Kidney tubule cell (primary cell): ENCODE results near the gene OLFML2A.
"Not testable (repeated sequence)": the region's sequence is repeated elsewhere in the genome, so short reads cannot be mapped to it uniquely, and the experiment has no call there.

Experiments
- DNase-seq: peaks from one replicate; pipeline ENCODE4 v3.0.0-alpha.2; 2018; ENCODE audit warnings: low spot score

The OLFML2A gene

DNA sequence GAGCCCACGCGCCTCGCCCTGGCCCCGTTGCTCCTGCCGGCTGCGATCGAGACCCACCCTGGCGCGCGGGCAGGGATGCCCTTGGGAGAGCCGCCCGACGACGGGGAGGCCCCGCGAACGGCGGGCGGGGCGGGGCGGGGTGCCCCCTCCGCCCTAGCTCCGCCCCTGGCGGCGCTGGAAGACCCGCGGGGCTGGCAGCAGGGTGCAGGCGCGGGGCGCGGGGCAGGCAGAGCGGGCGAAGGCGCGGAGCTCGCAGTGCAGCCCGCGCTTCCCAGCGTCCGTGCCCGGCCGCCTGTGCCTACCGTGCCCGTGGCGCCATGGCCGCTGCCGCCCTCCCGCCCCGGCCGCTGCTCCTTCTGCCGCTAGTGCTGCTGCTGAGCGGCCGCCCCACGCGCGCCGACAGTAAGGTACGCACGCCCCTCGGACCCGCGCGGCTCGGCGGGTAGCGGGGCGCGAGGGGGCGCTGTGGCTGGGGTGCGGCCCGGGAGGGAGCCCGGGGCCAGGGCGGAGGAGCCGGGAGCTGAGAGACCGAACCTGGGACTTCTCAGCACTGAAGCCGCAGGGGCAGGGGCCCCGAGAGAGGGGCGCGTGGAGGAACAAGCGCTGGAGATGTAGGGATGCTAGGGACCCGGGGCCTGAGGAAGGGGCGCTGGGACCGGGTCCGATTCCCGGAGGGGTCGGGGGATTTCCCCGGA, at the start of gene OLFML2A:
Gene OLFML2A (plus strand): TSS at position 180 of the 695 bp plus-strand sequence. CDS start 138 bp downstream, at position 318.
- peak; percentile 33 for DNase-seq

DNA sequence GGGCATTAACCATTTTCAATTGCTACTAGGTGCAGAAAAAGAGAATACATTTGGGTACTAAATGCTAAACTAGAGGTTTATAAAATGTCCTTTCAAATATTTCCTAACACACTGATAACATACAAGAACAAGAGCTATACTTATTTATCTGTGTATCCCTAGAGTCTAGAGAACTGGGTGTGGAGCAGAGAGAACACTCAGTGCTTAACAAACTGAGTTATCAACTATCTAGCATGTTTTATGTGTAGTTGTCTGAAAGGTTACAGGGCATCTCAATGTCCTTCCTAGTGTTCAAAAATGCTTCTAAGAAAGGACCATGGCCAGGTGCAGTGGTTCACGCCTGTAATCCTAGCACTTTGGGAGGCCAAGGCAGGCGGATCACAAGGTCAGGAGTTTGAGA, 46.2 kb upstream of the OLFML2A start:
- no peak for DNase-seq

GRCh38 chr9:124733964-124734740, 42.8 kb upstream of the OLFML2A start:
- peak; percentile 67 for DNase-seq

DNA sequence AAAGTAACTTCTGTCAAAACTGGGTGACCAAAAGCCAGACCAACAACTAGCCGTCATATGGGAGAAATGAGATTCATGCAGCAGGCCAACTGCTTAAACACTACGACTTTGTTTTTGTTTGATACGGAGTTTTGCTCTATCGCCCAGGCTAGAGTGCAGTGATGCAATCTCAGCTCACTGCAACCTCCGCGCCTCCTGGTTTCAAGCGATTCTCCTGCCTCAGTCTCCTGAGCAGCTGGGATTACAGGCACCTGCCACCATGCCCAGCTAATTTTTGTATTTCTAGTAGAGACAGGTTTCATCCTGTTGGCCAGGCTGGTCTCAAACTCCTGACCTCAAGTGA, 42.2 kb upstream of the OLFML2A start:
- DNase-seq, result peak; percentile 18

GRCh38 chr9:124735121-124735520, 41.8 kb upstream of the OLFML2A start:
- peak; percentile 56 for DNase-seq

DNA sequence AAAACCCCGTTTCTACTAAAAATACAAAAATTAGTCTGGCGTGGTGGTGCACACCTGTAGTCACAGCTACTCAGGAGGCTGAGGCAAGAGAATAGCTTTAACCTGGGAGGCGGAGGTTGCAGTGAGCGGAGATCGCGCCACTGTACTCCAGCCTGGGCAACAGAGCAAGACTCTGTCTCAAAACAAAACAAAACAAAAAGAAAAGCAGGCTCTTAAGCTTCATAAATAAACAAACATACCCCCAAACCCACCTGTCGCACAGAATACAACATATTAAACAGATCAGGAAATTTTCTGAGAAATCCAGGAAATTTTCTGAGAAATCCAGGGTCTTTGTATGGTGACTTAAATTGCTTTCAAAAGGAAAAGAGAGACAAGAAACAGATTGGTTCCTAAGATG, 38.9 kb upstream of the OLFML2A start:
- DNase-seq, result not testable (repeated sequence)

DNA sequence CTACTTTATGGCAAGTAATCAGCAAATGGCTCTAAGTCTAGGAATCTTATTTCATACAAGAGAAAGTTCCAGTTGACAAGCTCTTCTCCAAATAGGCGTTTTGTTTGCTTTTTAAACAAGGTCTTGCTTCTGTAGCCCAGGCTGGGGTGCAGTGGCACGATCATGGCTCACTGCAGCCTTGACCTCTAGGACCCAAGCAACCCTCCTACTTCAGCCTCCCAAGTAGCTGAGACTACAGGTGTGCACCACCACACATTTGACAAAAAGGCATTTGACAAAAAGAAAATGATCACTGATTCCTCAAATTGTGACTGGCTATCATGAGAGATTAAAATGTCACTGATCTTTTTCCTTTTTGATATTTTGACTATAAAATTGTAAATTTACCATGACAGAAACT, 37.6 kb upstream of the OLFML2A start:
- DNase-seq, result no peak

DNA sequence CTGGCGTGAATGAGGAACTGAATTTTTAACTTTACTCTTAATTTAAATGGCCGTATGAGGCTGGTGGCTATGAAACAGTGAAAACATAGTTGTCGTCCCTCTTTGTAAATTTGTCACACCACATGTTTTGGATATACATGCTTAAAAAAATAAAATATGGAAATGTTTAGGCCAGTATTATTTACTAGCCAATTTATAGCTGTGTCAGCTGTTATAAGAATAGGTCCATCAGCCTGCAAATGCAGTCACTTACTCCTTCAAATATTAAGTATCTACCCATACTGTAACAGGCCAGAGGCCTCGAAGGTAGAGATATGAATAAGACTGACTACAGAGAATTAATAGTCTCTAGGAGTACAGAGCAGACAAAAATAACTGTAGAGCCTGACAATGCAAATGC, 35.8 kb upstream of the OLFML2A start:
- DNase-seq, result no peak

DNA sequence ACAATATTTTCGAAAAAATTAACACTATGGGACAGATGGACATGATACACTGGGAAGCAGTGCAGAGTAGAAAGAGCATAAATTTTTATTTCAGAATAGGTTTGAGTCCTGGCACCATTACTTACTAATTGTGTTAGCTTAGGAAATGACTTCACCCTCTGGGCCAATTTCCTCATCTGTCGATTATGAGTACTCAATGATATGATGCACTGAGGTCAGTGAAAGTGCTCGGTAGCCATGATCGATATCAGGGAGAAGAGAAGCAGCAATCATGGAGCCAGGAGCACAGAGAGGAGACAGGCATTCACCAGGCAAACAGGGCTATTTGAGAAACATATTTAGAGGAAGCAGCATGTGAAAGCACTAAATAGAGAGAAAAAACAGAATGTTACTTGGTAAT, 35.3 kb upstream of the OLFML2A start:
- no peak for DNase-seq

- no peak for DNase-seq
Observed at GRCh38 chr9:124742940-124743339, 34.0 kb upstream of the OLFML2A start.

DNA sequence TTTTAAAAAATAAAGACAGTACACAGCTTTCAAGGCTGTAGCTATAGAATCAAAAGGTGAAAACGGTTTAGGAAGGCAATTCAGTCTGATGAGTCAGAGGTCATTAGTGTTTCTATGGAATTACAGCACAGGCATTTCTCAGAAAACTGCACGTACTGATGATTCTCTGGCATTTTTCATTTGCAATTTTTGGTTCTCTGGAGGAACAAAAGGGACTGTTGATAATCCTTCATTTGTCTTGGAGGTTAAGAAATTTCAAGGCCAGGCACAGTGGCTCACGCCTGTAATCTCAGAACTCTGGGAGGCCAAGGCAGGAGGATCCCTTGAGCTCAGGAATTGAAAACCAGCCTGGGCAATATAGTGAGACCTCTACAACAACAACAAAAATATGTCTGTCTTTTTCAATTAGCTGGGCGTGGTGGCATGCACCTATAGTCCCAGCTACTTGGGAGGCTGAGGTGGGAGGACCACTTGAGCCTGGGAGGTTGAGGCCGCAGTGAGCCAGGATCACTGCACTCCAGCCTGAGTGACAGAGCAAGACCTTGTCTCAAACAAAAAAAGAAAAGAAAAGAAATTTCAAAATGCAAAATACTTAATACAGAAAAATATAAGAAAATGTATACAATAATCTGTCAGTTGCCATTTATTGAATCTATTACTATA, 33.1 kb upstream of the OLFML2A start:
- peak; percentile 46 for DNase-seq

DNA sequence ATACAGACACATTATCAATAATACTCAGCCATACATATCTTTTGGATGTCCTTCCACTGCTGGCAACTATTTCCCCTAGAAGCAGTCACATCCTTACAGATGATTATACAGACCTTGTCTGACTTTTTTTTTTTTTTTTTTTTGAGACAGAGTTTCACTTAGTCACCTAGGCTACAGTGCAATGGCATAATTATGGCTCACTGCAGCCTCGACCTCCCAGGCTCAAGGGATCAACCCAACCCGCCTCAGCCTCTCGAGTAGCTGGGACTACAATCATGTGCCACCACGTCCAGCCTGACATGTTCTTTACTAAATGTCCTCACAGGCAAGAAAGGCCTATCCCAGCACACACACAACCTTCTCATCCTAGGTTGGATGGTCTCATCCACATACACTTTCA, 29.9 kb upstream of the OLFML2A start:
- peak; percentile 43 for DNase-seq

GRCh38 chr9:124749284-124749683, 27.6 kb upstream of the OLFML2A start:
- no peak for DNase-seq

DNA sequence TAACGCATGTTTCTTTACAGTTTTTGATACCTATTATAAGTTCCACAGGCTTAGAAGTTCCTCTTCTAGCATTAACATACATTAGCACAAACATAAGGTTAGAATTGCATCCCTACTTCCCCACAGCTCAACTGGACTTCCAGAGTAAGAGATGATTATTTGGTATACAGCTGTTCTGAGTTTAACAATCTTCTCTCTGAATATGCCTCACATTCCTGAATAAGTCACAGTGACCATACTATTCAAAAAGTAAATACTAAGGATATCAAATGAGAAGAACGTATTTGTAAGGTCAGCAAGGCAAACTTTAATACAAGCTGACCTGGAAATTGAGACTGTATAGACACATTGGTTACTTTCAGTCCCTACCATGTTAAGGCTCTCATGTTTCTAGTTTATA, 27.2 kb upstream of the OLFML2A start:
- DNase-seq, result no peak

DNA sequence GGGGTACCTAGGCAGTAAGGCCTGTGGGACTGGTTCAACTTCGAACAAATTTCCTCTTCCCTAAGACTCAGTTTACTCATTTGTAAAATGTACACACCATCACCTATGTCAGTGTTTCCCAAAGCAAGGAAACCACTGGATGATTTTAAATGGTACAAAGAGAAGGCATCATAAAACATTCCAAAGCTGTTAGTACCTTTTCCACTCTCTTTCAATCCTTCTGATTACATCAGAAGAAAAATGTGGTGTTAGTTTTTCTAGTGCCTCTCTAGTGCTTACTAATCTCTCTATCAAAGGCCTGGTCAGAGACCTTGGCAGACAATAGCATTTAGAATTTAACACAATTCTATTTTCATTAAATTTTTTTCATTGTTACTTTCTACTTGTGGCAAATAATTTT, 24.0 kb upstream of the OLFML2A start:
- DNase-seq, result peak; percentile 64

DNA sequence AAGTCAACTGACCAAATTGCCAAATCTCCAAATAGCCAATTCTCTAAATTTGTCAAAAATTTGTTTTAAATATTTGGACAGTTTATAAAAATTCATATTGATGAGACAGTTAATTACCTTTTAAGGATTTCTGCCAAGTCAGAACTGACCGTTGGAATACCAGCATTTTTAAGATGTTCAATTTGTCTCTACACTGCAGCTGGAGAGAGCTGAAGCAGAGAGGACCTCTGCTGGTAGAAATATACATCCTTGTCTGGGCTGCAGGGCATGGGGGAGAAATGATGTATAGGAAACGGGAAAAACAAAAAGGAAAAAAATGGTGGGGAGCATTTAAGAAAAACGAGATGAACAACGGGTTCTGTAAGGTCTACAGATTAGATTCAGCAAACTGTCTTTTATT, 22.6 kb upstream of the OLFML2A start:
- no peak for DNase-seq

GRCh38 chr9:124755061-124755460, 21.9 kb upstream of the OLFML2A start:
- no peak for DNase-seq

DNA sequence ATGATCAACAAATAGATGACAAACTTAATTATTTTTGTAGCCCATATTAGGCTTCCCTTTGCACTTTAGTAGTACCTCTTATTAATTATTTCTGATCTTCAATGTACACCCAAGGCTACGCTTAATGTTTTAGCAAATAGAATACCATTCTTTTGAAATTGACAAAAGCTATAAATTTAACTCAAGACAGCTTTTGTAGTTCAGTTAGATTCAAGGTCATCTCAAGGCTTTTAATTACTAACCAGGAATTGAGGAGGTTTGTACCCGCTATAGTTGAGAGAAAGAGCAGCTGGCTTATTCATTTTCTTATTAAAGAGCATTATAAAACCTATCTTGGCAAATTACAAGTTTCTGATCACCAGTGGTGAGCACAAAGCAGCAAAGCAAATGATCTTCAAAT, 20.9 kb upstream of the OLFML2A start:
- DNase-seq, result no peak

DNA sequence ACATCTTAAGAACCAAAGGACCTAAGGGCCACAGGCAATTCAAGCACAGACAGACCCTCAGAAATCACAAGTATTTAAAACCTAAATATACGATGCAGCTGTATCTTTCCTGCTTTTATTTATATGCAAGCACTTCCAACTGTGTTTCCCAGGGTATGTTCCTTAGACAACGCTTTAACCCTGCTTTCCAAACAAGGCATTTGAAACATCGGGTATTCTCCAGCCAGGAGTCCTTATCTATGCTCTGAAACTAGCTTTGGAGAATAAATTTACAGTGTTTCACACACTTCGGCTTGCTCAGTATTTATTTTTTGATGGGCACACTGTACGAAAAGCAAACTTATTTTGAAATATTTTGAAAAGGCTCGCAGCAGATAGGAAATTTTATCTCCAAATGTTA, 19.3 kb upstream of the OLFML2A start:
- no peak for DNase-seq

GRCh38 chr9:124758061-124758460, 18.9 kb upstream of the OLFML2A start:
- no peak for DNase-seq

DNA sequence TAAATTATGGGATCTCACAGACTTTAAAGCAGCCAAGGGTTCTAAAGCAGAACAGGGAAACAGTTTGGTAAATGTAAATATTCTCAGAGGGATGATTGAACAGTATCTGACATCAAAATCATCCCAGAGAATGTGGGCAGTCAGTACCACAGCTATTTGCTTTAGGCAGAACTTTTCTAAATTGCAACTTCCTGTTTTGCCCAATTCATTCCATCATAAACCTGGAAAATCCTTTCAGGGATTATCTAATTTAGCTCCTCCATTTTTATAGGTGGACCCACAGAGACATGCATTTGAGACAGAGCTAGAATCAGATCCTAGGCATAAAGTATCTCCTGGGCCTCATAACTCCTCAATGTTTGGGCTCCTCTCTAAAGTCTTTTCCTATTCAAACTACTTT, 18.2 kb upstream of the OLFML2A start:
- no peak for DNase-seq

DNA sequence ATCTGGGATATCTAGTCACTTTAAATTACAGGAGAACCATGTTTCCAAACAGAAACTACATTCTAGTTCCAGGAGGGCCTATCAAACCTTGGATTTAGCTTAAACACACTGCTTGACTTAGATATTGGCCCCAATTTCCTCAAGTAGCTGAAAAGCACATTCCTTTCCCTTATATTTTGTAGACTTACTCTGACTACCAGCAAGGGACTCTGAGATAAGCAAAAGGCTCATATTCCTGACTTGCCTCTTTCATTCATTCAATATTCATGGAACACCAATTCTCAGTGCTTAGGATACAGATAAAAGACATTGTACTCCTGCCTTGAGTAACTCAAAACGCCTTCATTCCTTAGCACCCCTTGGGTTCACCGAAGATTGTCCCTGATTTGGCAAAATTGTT, 17.6 kb upstream of the OLFML2A start:
- DNase-seq, result no peak

GRCh38 chr9:124760719-124761118, 16.2 kb upstream of the OLFML2A start:
- no peak for DNase-seq
